CD4-positive, alpha-beta memory T cell (primary cell): ENCODE measurements around the gene DRC1. TPM values are rescaled to one million over a fixed set of nuclear protein-coding genes. Genes with fewer than 3 reads are reported as not detected.

Experiments used
- CTCF ChIA-PET: fragments of 350-600 bp; sonication (Branson Sonifier 250); formaldehyde crosslinking; loops from one replicate; lab custom pipeline; 2021; ENCODE audit warnings: inconsistent platforms; ENCODE audit not compliant: partially characterized antibody; lab: Charles Lee
- POLR2A ChIA-PET: fragments of 350-600 bp; sonication (Branson Sonifier 250); formaldehyde crosslinking; loops from one replicate; lab custom pipeline; 2021; ENCODE audit not compliant: partially characterized antibody; lab: Charles Lee
- DNase-seq, 5 donors: peaks; one replicate each; pipeline versions ENCODE4 v3.0.0 to v3.0.0-alpha.2; 2020 to 2022; ENCODE audit warnings: mixed read lengths in 1 of 5
- H3K27ac ChIP-seq: one replicate; pipeline ENCODE4 v1.7.0; 2013; ENCODE audit warnings: low read depth, low read length
- H3K27me3 ChIP-seq: 2 replicates; pipeline ENCODE4 v1.7.0; 2013; ENCODE audit warnings: mild to moderate bottlenecking, low read length, moderate library complexity; ENCODE audit not compliant: insufficient read depth
- H3K36me3 ChIP-seq: 2 replicates; pipeline ENCODE4 v1.7.0; 2013; ENCODE audit warnings: mild to moderate bottlenecking, low read length, moderate library complexity; ENCODE audit not compliant: insufficient read depth
- H3K4me1 ChIP-seq: 2 replicates; pipeline ENCODE4 v1.7.0; 2013; ENCODE audit warnings: mild to moderate bottlenecking, low read length, moderate library complexity; ENCODE audit not compliant: insufficient read depth
- H3K4me3 ChIP-seq, 2 donors: one replicate each; pipeline ENCODE4 v1.7.0; 2013; ENCODE audit warnings: low read length in 2 of 2, mild to moderate bottlenecking in 1 of 2
- H3K9me3 ChIP-seq, 2 donors: one replicate each; pipeline ENCODE4 v1.7.0; 2013; ENCODE audit warnings: low read length in 2 of 2, control low read depth in 1 of 2; ENCODE audit not compliant: control insufficient read depth in 1 of 2
- H3K27ac Mint-ChIP-seq, 7 donors: one replicate each; pipeline ENCODE4 v1.8.0; 2020 to 2021; ENCODE audit warnings: mixed read lengths in 7 of 7, mild to moderate bottlenecking in 6 of 7, inconsistent platforms in 3 of 7, moderate library complexity in 3 of 7
- H3K27me3 Mint-ChIP-seq, 2 donors: one replicate each; pipeline ENCODE4 v1.8.0; 2020 to 2021; ENCODE audit warnings: mixed read lengths in 2 of 2
- H3K36me3 Mint-ChIP-seq, 2 donors: one replicate each; pipeline ENCODE4 v1.8.0; 2020 to 2021; ENCODE audit warnings: mixed read lengths in 2 of 2, inconsistent platforms in 1 of 2, mild to moderate bottlenecking in 1 of 2
- H3K4me1 Mint-ChIP-seq, 4 donors: one replicate each; pipeline ENCODE4 v1.8.0; 2020 to 2021; ENCODE audit warnings: mixed read lengths in 4 of 4, mild to moderate bottlenecking in 1 of 4
- H3K4me3 Mint-ChIP-seq, 8 donors: one replicate each; pipeline ENCODE4 v1.8.0; 2020 to 2021; ENCODE audit warnings: mixed read lengths in 8 of 8, mild to moderate bottlenecking in 7 of 8, moderate library complexity in 6 of 8, inconsistent platforms in 3 of 8
- H3K9me3 Mint-ChIP-seq, 8 donors: one replicate each; pipeline ENCODE4 v1.8.0; 2020 to 2021; ENCODE audit warnings: mixed read lengths in 8 of 8, mild to moderate bottlenecking in 5 of 8, inconsistent platforms in 3 of 8, moderate library complexity in 1 of 8
- intact Hi-C: fragments of 100-400 bp; cut with micrococcal nuclease; formaldehyde crosslinking; loops from one replicate; pipeline ENCODE4 v1.15.1; 2023
- polyA plus RNA-seq, 2 donors: library from polyadenylated mRNA; unstranded; fragments of 300-500 nt; fragmentation: Illumina TruSeq; gene quantifications; one replicate each; pipeline ENCODE4 v1.2.3, GENCODE V29; 2021
- total RNA-seq, 2 experiments: library from RNA; stranded (reverse); gene quantifications; one replicate each; pipeline ENCODE4 v1.2.3, GENCODE V29; 2021

DRC1 gene
- total and polyA plus RNA-seq, 4 experiments from 2014 or later, result not detected

- Histone ChIP-seq H3K27me3 (no peaks in the 10 kb centered on the region), H3K4me1 (peaks cover 13% of the 10 kb centered on the region), H3K4me3 (no peak overlapping the region), H3K9me3 (no peaks in the 10 kb centered on the region), H3K36me3 (no peaks in the 10 kb centered on the region), H3K27ac (no peak overlapping the region)
- DNase-seq, result no peak
- CTCF ChIA-PET, result no interaction called here
- no peak overlapping the region for H3K27ac Mint-ChIP-seq
- H3K4me3 Mint-ChIP-seq, result peak overlapping the region in 1 of 8 donors; percentile 32
- no peaks in the 10 kb centered on the region for H3K27me3 Mint-ChIP-seq
- POLR2A ChIA-PET, result no interaction called here
- no peaks in the 10 kb centered on the region for H3K9me3 Mint-ChIP-seq
- H3K4me1 Mint-ChIP-seq, result peaks cover 3 to 11% (median 6%) of the 10 kb centered on the region in 4 donors
- intact Hi-C loops, result loop anchor here (10.0 kb wide), 1 partner anchor 239 kb away; no protein-coding TSS in a partner anchor
- H3K36me3 Mint-ChIP-seq, result no peaks in the 10 kb centered on the region
Observed at GRCh38 chr2:26506279-26506678, 104.6 kb downstream of the DRC1 start.

Other genes with a start within 250 kb of the DRC1 start
- 1 to 10 TPM; 3.2 to 3.6 TPM for gene GAREM2, start 228.8 kb upstream of the DRC1 start, total RNA-seq
- 1 to 10 TPM in 1 of 2 donors, under 1 TPM in 1; 0.14 to 2.3 TPM for gene GAREM2, start 228.8 kb upstream of the DRC1 start, polyA plus RNA-seq
- 10 to 100 TPM; 89.1 to 93.6 TPM for gene HADHA, start 157.3 kb upstream of the DRC1 start, total RNA-seq
- 100 to 1,000 TPM; 119 to 126 TPM for gene HADHA, start 157.3 kb upstream of the DRC1 start, polyA plus RNA-seq
- gene HADHB, start 157.0 kb upstream of the DRC1 start, total RNA-seq, result 10 to 100 TPM; 58.8 to 67.1 TPM
- gene HADHB, start 157.0 kb upstream of the DRC1 start, polyA plus RNA-seq, result 100 to 1,000 TPM in 1 of 2 donors, 10 to 100 TPM in 1; 95.0 to 115 TPM
- 10 to 100 TPM; 19.6 to 20.0 TPM for gene SELENOI, start 55.8 kb upstream of the DRC1 start, total RNA-seq
- gene SELENOI, start 55.8 kb upstream of the DRC1 start, polyA plus RNA-seq, result 1 to 10 TPM; 2.7 to 3.1 TPM
- 1 to 10 TPM in 1 of 2 experiments, under 1 TPM in 1; 0.97 to 1.7 TPM for gene ADGRF3, start 55.1 kb upstream of the DRC1 start, total RNA-seq
- gene ADGRF3, start 55.1 kb upstream of the DRC1 start, polyA plus RNA-seq, result under 1 TPM in 1 of 2 donors, not detected in 1; 0.14 TPM
- under 1 TPM; 0.84 to 0.91 TPM for gene OTOF, start 76.2 kb downstream of the DRC1 start, total RNA-seq
- under 1 TPM; 0.55 to 0.82 TPM for gene OTOF, start 76.2 kb downstream of the DRC1 start, polyA plus RNA-seq
- gene CIB4, start 239.4 kb downstream of the DRC1 start, total RNA-seq, result not detected
- gene CIB4, start 239.4 kb downstream of the DRC1 start, polyA plus RNA-seq, result not detected